Body of pancreas (tissue), 4 donors: ENCODE data around the gene UBASH3A. TPM values are rescaled to one million over a fixed set of nuclear protein-coding genes. Genes with fewer than 3 reads are reported as not detected.

Source experiments
- ATAC-seq: fragments of 150-250 bp; one replicate; pipeline ENCODE4 v1.9.1; 2016
- DNase-seq, 4 donors: peaks; one replicate each; pipeline ENCODE4 v3.0.0-alpha.2; 2019
- H3K27ac ChIP-seq, 4 donors: fragments of 200-600 bp; sonication (generic); 1 replicate in 3 of 4; 2 replicates in 1 of 4; pipeline versions ENCODE4 v1.5.1 to v1.6.1; 2016 to 2019; ENCODE audit warnings: mild to moderate bottlenecking in 1 of 4, mixed read lengths in 1 of 4, moderate library complexity in 1 of 4
- H3K27me3 ChIP-seq, 2 donors: fragments of 200-600 bp; sonication (generic); one replicate each; pipeline ENCODE4 v1.6.0; 2016; ENCODE audit warnings: mild to moderate bottlenecking in 1 of 2
- H3K36me3 ChIP-seq, 2 donors: fragments of 200-600 bp; sonication (generic); replicated peaks in 1 of 2; 2 replicates each; pipeline ENCODE4 v1.5.1; 2016; ENCODE audit warnings: low read depth in 2 of 2; ENCODE audit not compliant: insufficient read depth in 1 of 2
- H3K4me1 ChIP-seq: fragments of 200-600 bp; sonication (generic); one replicate; pipeline ENCODE4 v1.6.0; 2016
- H3K4me3 ChIP-seq, 2 donors: fragments of 200-600 bp; sonication (generic); 1 replicate in 1 of 2; 2 replicates in 1 of 2; pipeline ENCODE4 v1.5.1; 2016 to 2019
- H3K9me3 ChIP-seq, 3 donors: fragments of 200-600 bp; sonication (generic); 1 replicate in 2 of 3; 2 replicates in 1 of 3; pipeline ENCODE4 v1.5.1; 2016
- POLR2A ChIP-seq, 3 donors: fragments of 450-650 bp; IDR thresholded peaks; one replicate each; pipeline ENCODE4 v1.6.1; 2016; ENCODE audit warnings: antibody characterized with exemption in 3 of 3, mild to moderate bottlenecking in 2 of 3
- WGBS, 2 donors: methylation state at CpG; one replicate each; pipeline ENCODE4 v1.1.5; 2017; 5-methylcytosine and 5-hydroxymethylcytosine counted together
- intact Hi-C: fragments of 100-400 bp; cut with DNase I; formaldehyde crosslinking; loops from one replicate; pipeline ENCODE4 v1.15.1; 2023
- total RNA-seq, 2 donors: library from RNA; depleted of rRNA; stranded (reverse); fragments of >200 nt; gene quantifications; one replicate each; pipeline ENCODE4 v1.1.0, GENCODE V29; 2016
- TF ChIP-seq, protein P1 (sequence below), 7 experiments: fragments of 450-650 bp in 4 of 7; fragments of 200-600 bp in 3 of 7; sonication (generic) in 3 of 7; IDR thresholded peaks; one replicate each; pipeline ENCODE4 v1.5.1; 2016 to 2019; ENCODE audit warnings: antibody characterized with exemption in 7 of 7

The UBASH3A gene
- total RNA-seq, 2 donors from 2014 or later, result 0.26 TPM; not detected in 1

DNA sequence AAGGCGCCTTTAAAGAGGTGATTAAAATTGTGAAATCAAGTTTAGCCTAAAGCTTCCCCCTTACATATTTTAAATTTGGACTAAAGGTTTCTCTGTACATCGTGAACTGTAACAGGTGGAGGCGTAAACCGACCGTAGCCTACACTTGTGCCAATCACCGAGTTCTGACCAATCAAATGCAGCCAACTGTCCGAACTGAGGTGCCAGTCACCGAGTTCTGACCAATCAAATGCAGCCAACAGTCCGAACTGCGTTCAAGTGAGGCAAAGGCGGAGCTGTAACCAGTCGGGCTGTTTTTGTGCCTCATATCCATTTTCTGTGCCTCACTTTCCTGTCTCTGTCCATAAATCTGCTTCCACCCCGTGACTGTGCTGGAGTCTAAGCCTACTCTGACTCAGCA is 44.8 kb upstream of the UBASH3A start:
- Histone ChIP-seq H3K4me1 (no peaks in the 10 kb centered on the region), H3K27me3 (no peaks in the 10 kb centered on the region), H3K27ac (no peak overlapping the region), H3K4me3 (no peak overlapping the region), H3K9me3 (peaks cover 0 to 4% (median 0%) of the 10 kb centered on the region in 3 donors), H3K36me3 (no peaks in the 10 kb centered on the region)
- no peak for ATAC-seq
- 83 to 87% methylated on average over 13 of the region's 13 CpGs for WGBS, 2 donors
- DNase-seq, result no peak
- intact Hi-C loops, result no loop called here
- no peak for TF ChIP-seq POLR2A (IDR thresholded peaks at IDR 0.05)
- TF ChIP-seq, protein P1, sequence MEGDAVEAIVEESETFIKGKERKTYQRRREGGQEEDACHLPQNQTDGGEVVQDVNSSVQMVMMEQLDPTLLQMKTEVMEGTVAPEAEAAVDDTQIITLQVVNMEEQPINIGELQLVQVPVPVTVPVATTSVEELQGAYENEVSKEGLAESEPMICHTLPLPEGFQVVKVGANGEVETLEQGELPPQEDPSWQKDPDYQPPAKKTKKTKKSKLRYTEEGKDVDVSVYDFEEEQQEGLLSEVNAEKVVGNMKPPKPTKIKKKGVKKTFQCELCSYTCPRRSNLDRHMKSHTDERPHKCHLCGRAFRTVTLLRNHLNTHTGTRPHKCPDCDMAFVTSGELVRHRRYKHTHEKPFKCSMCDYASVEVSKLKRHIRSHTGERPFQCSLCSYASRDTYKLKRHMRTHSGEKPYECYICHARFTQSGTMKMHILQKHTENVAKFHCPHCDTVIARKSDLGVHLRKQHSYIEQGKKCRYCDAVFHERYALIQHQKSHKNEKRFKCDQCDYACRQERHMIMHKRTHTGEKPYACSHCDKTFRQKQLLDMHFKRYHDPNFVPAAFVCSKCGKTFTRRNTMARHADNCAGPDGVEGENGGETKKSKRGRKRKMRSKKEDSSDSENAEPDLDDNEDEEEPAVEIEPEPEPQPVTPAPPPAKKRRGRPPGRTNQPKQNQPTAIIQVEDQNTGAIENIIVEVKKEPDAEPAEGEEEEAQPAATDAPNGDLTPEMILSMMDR (IDR thresholded peaks at IDR 0.05), result no peak

DNA sequence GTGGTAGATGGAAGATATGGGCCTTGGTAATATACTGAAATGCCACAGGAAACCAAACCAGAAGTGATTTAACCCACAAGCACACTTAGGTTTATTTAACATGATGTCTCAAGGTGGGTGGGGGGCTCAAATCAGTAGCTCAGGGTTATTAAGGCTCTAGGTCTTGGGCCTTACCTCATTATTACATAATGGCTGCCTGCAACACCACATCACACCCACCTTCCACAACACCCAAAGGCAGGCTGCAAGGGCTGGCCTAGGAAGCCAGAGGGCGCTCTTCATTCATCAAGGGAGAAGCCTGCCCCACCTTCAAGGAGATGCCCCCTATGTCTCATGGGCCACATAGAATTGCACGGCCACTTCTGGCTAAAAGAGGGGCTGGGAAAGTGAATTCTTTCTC is 43.4 kb upstream of the UBASH3A start:
- Histone ChIP-seq H3K4me3 (no peak overlapping the region), H3K36me3 (no peaks in the 10 kb centered on the region), H3K27me3 (no peaks in the 10 kb centered on the region), H3K4me1 (no peaks in the 10 kb centered on the region), H3K27ac (no peak overlapping the region), H3K9me3 (peaks cover 0 to 4% (median 0%) of the 10 kb centered on the region in 3 donors)
- DNase-seq, result no peak
- intact Hi-C loops, result no loop called here
- no peak for ATAC-seq
- TF ChIP-seq, protein P1 (IDR thresholded peaks at IDR 0.05), result no peak
- no peak for TF ChIP-seq POLR2A (IDR thresholded peaks at IDR 0.05)
- WGBS, 2 donors, result 46 to 75% methylated on average over 2 of the region's 2 CpGs

DNA sequence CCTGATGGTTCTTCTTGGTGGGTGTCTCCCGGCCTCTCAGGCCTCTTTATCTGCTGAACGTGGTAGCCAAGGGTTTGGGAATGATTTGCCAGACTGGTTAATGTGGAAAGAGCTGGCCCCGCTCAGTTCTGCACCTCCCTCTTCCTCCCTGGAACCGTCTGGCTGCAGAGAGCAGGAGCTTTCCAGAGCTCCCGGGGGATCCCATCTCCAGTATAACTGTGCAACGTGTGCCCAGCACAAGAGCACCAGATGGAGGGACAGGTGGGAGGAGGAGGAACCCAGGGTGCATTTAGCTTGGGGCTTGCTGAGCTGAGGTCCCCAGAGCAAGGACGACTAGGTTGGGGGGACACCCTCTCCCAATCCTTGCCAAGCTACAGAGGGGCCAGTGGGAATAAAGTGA is 42.4 kb upstream of the UBASH3A start:
- Histone ChIP-seq H3K9me3 (peaks cover 0 to 4% (median 0%) of the 10 kb centered on the region in 3 donors), H3K4me3 (no peak overlapping the region), H3K36me3 (no peaks in the 10 kb centered on the region), H3K4me1 (no peaks in the 10 kb centered on the region), H3K27ac (no peak overlapping the region), H3K27me3 (no peaks in the 10 kb centered on the region)
- WGBS, 2 donors, result 19 to 22% methylated on average over 6 to 7 of the region's 7 CpGs
- no peak for ATAC-seq
- no peak for TF ChIP-seq POLR2A (IDR thresholded peaks at IDR 0.05)
- TF ChIP-seq, protein P1 (IDR thresholded peaks at IDR 0.05), result no peak
- intact Hi-C loops, result no loop called here
- DNase-seq, result no peak

DNA sequence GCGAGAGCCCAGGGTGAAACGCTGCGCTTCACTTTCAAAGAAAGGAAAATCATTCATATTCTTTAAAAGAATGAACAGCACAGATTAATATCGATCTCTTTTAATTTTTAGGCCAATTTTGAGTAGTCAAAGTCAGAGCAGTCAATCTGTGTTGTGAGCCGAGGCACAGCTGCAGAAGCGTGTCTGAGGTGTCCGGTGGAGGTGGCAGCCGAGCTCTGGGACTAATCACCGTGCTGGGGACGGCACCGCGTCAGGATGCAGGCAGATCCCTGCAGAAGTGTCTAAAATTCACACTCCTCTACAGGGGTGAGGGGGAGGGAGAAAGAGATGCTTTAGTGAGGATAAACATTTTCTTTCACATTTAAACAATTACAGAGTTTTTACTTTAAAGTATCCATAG is 41.5 kb upstream of the UBASH3A start:
- no peaks in the 10 kb centered on the region for H3K4me1 ChIP-seq
- no peak for TF ChIP-seq POLR2A (IDR thresholded peaks at IDR 0.05)
- TF ChIP-seq, protein P1 (IDR thresholded peaks at IDR 0.05), result no peak
- peaks cover 0 to 4% (median 0%) of the 10 kb centered on the region in 3 donors for H3K9me3 ChIP-seq
- H3K4me3 ChIP-seq, result no peak overlapping the region
- no peaks in the 10 kb centered on the region for H3K27me3 ChIP-seq
- no peak overlapping the region for H3K27ac ChIP-seq
- no peaks in the 10 kb centered on the region for H3K36me3 ChIP-seq
- WGBS, 2 donors, result 63 to 73% methylated on average over 12 of the region's 12 CpGs
- no peak for DNase-seq
- intact Hi-C loops, result no loop called here
- no peak for ATAC-seq

DNA sequence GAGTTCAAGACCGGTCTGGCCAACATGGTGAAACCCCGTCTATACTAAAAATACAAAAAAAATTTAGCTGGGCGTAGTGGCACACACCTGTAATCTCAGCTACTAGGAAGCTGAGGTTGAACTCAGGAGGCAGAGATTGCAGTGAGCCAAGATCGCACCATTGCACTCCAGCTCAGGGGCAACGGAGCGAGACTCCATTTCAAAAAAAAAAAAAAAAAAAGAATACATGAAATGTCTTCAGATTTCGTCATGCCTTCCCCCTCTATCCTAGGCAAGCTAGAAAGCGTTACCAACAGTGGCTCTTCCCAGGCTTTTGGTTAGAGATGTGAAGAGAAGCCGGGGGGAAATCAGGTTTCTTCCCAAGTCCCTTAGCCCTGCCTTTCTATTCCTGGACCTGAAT is 41.0 kb upstream of the UBASH3A start:
- H3K4me3 ChIP-seq, result no peak overlapping the region
- H3K9me3 ChIP-seq, result no peaks in the 10 kb centered on the region
- no peaks in the 10 kb centered on the region for H3K4me1 ChIP-seq
- no peaks in the 10 kb centered on the region for H3K27me3 ChIP-seq
- WGBS, 2 donors, result 59 to 67% methylated on average over 9 of the region's 9 CpGs
- H3K36me3 ChIP-seq, result no peaks in the 10 kb centered on the region
- H3K27ac ChIP-seq, result no peak overlapping the region
- intact Hi-C loops, result no loop called here
- TF ChIP-seq, protein P1 (IDR thresholded peaks at IDR 0.05), result no peak
- no peak for ATAC-seq
- no peak for DNase-seq
